Mammary epithelial cell (primary cell): Measurements from ENCODE around the gene ARSK.

Experiments used
- CTCF ChIP-seq, 2 donors: IDR thresholded peaks in 1 of 2; conservative IDR thresholded peaks in 1 of 2; 2 replicates each; pipeline ENCODE4 v1.5.1; 2011 to 2012; ENCODE audit warnings: inconsistent platforms in 2 of 2, low read length in 2 of 2, mild to moderate bottlenecking in 2 of 2, control low read depth in 1 of 2, low read depth in 1 of 2; ENCODE audit not compliant: insufficient read depth in 1 of 2; ENCODE audit errors: extremely low read depth in 1 of 2
- EZH2 ChIP-seq: IDR thresholded peaks from 2 replicates; pipeline ENCODE4 v1.6.1; 2012; ENCODE audit warnings: low read length, inconsistent platforms, borderline replicate concordance

DNA sequence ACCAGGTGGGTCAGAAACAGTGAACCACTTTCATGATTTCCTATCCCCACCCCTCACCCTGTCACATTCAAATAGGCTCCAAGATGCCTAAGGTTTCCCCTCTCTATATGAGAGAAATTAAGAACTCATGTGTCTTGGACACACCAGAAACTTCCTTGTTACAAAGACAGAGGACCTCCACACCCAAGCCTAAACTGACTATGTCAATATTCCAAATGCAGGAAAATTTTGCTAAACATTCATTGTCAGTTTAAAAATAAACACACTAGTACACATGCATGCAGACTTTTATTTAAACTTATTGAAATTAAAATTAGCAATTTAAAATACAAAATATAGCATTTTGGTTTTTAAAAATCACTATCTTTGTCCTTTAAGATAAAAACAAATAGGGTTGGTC is 26.3 kb upstream of the ARSK start:
- TF ChIP-seq CTCF (conservative IDR thresholded peaks at IDR 0.05 in 1 of 2, IDR thresholded peaks at IDR 0.05 in 1 of 2; ENCODE audit: extremely low read depth in 1 of 2, insufficient read depth in 1 of 2, low read depth in 1 of 2, low read length in 2 of 2) (no peak), EZH2 (no peak)
